Activated CD4-positive, alpha-beta T cell treated with anti-CD3 and anti-CD28 coated beads, Interleukin-2, amount 50 U/mL, for 16 hours (primary cell): ENCODE measurements around the gene PDYN.

Experiments
- DNase-seq: peaks from one replicate; pipeline ENCODE4 v3.0.0-alpha.2; 2020

PDYN gene

DNA sequence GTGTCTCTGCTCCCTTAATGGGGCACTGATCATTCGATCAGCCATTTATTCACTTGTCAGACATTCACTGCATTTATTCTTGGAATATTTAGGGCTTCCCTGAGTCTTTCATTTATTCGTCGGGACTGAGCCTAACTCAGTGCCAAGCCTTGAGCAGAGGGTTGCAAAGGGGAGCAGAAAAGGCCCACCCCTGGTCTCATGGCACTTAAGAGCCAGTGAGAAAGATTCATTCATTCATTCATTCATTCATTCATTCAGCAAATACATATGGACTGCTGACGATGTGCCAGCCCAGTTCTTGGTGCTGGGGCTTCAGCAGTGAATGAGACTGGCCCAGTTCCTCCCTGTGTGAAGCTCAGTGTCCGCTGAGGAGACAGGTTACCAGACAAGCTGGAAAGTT, 62.0 kb downstream of the PDYN start:
- no peak for DNase-seq

DNA sequence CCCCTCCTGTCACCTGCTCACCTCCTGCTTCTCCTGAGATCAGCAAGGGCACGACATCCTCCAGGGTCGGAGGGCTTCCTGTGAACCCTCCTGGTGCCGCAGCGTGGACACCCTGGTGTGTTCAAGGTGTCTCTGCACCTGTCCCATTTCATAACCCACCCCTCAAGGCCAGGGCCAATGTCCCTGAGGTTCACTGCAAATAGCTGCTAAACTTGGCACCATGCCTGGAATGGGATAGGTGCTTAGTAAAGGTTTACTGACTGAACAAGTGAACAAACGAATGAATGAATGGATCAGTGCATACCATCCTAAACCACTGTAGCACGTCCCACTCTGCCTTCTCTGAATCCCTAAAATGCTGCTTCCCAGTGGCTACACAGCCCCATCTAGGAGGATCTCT, 63.7 kb downstream of the PDYN start:
- no peak for DNase-seq

DNA sequence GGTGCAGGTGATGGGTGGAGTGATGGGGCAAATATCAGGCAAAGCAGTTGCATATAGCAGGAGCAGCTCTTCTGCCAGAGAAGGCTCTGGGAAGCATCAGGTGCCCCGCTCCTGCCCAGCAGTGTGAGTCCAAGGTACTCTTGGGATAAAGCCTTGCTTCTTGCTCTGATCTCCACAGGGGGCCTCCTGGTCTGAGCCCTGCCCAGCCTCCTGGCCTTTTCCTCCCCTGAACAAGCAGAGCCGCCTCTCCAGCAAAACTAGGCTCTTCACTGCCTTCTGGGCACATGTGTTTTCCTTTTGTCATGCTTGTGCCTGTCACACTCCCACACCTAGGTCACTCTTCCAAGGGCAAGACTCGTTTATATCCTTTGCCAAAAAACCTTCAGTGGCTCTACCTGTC, 64.4 kb downstream of the PDYN start:
- no peak for DNase-seq

DNA sequence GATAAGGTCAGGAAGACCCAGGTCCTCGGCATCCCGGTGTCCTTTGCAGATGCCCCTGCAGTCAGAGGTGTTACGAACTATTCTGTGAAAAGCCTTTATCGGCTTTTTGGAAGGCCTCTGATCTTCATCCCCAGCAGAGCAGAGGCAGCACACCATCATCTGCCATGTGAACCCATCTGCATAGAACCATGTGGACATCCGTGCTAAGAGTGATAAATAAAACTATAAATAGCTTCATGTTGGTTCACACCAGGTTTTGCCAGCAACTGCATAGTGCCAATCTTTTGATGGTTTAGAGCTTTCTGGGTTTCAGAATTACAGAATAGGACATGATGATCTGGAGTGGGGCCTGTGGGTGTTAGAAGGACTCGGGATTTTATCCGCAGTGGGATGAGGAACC, 65.1 kb downstream of the PDYN start:
- no peak for DNase-seq
